ENCODE data around the gene MYMX. TPM values are rescaled to one million over a fixed set of nuclear protein-coding genes. Genes with fewer than 3 reads are reported as not detected.

Gene MYMX
- total RNA-seq, 1 experiment from 2014 or later, result not detected

DNA sequence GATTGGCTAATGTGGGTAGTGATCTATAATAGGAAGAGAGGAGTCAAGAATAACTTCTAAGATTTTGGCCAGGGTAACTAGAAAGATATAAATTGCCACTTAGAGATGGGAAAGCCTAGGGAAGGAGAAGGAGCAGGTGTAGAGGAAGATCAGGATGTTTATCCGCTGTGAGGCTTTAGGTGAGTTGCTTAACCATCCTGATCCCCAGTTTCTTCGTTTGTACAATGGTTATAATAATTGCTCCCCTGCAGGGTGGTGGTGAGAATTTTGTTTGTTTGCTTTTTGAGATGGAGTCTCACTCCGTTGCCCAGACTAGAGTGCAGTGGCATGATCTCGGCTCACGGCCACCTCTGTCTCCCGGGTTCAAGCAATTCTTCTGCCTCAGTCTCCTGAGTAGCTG lies 2.4 kb upstream of the MYMX start:
- BruUV-seq (replicated peaks), result no TSS peak
- intact Hi-C loops (cut with micrococcal nuclease; ENCODE audit: unreplicated experiment), result no loop called here
- no peak overlapping the region for H3K27ac ChIP-seq (ENCODE audit: low read depth, low read length, poor library complexity, severe bottlenecking)
- ChIA-PET CTCF (interaction anchor here (0.6 kb wide), 1 partner anchor 52 kb away, joined by 3 read pairs; no protein-coding TSS in a partner anchor), POLR2A (ENCODE audit: low non-redundant PET) (no interaction called here)
- peaks cover 13% of the 10 kb centered on the region for H3K4me1 ChIP-seq (ENCODE audit: insufficient read depth, low read length, poor library complexity, severe bottlenecking)
- H3K9me3 ChIP-seq (ENCODE audit: low read depth, low read length, poor library complexity, severe bottlenecking), result no peaks in the 10 kb centered on the region
- H3K36me3 ChIP-seq (ENCODE audit: insufficient read depth, low read length, poor library complexity, severe bottlenecking), result no peaks in the 10 kb centered on the region
- DNase-seq (ENCODE audit: low spot score), result no peak
- H3K4me3 ChIP-seq (ENCODE audit: low read depth, low read length, poor library complexity, severe bottlenecking), result no peak overlapping the region
- H3K27me3 ChIP-seq (replicated peaks; ENCODE audit: insufficient read depth, low read depth, low read length, poor library complexity), result no peaks in the 10 kb centered on the region
- TF ChIP-seq, protein P1, sequence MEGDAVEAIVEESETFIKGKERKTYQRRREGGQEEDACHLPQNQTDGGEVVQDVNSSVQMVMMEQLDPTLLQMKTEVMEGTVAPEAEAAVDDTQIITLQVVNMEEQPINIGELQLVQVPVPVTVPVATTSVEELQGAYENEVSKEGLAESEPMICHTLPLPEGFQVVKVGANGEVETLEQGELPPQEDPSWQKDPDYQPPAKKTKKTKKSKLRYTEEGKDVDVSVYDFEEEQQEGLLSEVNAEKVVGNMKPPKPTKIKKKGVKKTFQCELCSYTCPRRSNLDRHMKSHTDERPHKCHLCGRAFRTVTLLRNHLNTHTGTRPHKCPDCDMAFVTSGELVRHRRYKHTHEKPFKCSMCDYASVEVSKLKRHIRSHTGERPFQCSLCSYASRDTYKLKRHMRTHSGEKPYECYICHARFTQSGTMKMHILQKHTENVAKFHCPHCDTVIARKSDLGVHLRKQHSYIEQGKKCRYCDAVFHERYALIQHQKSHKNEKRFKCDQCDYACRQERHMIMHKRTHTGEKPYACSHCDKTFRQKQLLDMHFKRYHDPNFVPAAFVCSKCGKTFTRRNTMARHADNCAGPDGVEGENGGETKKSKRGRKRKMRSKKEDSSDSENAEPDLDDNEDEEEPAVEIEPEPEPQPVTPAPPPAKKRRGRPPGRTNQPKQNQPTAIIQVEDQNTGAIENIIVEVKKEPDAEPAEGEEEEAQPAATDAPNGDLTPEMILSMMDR (conservative IDR thresholded peaks at IDR 0.05; ENCODE audit: low read depth, low read length), result no peak
- TF ChIP-seq EZH2 (IDR thresholded peaks at IDR 0.05; ENCODE audit: borderline replicate concordance, low read depth, low read length, poor library complexity, severe bottlenecking), result no peak

DNA sequence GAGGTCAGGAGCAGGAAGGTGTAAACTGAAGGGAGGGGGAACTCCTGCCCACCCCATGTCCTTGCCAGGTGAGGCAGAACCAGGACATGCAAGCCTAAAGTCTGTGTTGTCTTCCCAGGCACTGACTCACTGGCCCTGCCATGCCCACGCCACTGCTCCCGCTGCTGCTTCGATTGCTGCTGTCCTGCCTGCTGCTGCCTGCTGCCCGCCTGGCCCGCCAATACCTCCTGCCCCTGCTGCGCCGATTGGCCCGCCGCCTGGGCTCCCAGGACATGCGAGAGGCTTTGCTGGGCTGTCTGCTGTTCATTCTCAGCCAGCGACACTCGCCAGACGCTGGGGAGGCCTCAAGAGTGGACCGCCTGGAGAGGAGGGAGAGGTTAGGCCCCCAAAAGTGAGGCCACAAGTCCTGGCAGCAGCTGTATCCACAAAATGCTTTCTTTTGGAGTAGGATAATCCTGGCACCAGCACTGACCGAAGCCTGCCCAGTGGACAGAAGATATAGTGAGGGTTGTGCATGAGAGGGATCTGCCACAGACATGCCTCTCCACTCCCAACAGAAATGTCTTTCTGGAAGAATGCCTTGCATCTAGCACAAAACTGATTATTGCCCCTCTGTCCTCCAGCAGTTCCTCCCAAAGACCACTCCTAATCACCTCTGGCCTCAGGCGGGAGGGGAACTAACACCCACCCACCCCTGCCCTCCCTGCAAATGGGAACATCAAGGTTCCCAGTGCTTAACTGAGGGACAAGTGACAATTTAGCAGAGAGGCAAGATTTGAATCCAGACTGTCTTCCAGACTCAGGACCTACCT lies 812 bp downstream of the MYMX start:
- DNase-seq (ENCODE audit: low spot score), result no peak
- intact Hi-C loops (cut with micrococcal nuclease; ENCODE audit: unreplicated experiment), result no loop called here
- no peaks in the 10 kb centered on the region for H3K27me3 ChIP-seq (replicated peaks; ENCODE audit: insufficient read depth, low read depth, low read length, poor library complexity)
- H3K9me3 ChIP-seq (ENCODE audit: low read depth, low read length, poor library complexity, severe bottlenecking), result no peaks in the 10 kb centered on the region
- CTCF ChIA-PET, result no interaction called here
- H3K4me3 ChIP-seq (ENCODE audit: low read depth, low read length, poor library complexity, severe bottlenecking), result no peak overlapping the region
- H3K27ac ChIP-seq (ENCODE audit: low read depth, low read length, poor library complexity, severe bottlenecking), result no peak overlapping the region
- peaks cover 38% of the 10 kb centered on the region for H3K4me1 ChIP-seq (ENCODE audit: insufficient read depth, low read length, poor library complexity, severe bottlenecking)
- POLR2A ChIA-PET (ENCODE audit: low non-redundant PET), result no interaction called here
- TF ChIP-seq EZH2 (IDR thresholded peaks at IDR 0.05; ENCODE audit: borderline replicate concordance, low read depth, low read length, poor library complexity, severe bottlenecking), result no peak
- BruUV-seq (replicated peaks), result no TSS peak
- no peaks in the 10 kb centered on the region for H3K36me3 ChIP-seq (ENCODE audit: insufficient read depth, low read length, poor library complexity, severe bottlenecking)

DNA sequence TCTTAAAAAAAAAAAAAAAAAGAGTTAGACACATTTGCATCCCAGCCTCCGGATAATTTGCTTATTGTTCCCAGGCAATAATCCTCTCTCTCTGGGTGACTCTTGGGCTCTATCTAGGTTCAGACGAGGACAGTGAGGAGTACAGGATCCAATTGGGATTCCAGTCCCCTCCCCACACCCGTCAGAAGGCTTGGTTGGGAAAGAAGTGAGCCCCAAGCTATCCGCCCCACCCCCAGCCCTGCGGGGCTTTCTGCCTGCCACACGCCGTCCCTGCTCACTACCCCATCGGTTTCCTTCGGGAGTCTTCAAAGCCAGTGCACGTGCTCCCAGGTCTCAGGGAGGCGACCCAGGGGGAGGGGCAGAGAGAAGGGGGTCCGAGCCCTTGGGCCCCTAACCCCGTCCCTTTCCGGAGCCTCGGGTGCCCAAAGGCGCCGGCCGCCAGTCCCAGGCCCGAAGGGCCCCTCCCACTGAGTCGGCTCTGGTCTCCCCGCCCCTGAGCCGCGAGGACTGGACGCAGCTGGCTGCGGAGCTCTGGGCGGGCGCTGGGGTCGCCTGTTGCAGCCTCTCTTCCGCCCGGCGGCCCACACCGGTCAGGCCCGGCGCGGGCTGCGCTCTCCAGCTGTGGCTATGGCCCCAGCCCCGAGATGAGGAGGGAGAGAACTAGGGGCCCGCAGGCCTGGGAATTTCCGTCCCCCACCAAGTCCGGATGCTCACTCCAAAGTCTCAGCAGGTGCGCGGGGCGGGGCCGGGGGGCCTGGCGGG lies 2.5 kb downstream of the MYMX start:
- POLR2A ChIA-PET (ENCODE audit: low non-redundant PET), result no interaction called here
- CTCF ChIA-PET, result no interaction called here
- intact Hi-C loops (cut with micrococcal nuclease; ENCODE audit: unreplicated experiment), result no loop called here
- peaks cover 45% of the 10 kb centered on the region for H3K4me1 ChIP-seq (ENCODE audit: insufficient read depth, low read length, poor library complexity, severe bottlenecking)
- H3K4me3 ChIP-seq (ENCODE audit: low read depth, low read length, poor library complexity, severe bottlenecking), result peak overlapping the region; percentile 38
- H3K36me3 ChIP-seq (ENCODE audit: insufficient read depth, low read length, poor library complexity, severe bottlenecking), result no peaks in the 10 kb centered on the region
- BruUV-seq (replicated peaks), result no TSS peak
- TF ChIP-seq, protein P1 (conservative IDR thresholded peaks at IDR 0.05; ENCODE audit: low read depth, low read length), result no peak
- no peak for TF ChIP-seq EZH2 (IDR thresholded peaks at IDR 0.05; ENCODE audit: borderline replicate concordance, low read depth, low read length, poor library complexity, severe bottlenecking)
- H3K27me3 ChIP-seq (replicated peaks; ENCODE audit: insufficient read depth, low read depth, low read length, poor library complexity), result no peaks in the 10 kb centered on the region
- DNase-seq (ENCODE audit: low spot score), result peak; percentile 63
- H3K27ac ChIP-seq (ENCODE audit: low read depth, low read length, poor library complexity, severe bottlenecking), result peak overlapping the region; percentile 62
- H3K9me3 ChIP-seq (ENCODE audit: low read depth, low read length, poor library complexity, severe bottlenecking), result no peaks in the 10 kb centered on the region

All from A673 (cell line).